HG02943 (cell line): ENCODE measurements around the gene LRRC8D.

Experiments
- ATAC-seq: cut with Tn5 transposase; IDR thresholded peaks from one replicate; pipeline ENCODE4 v1.9.1; 2021; ENCODE audit warnings: mild to moderate bottlenecking, low read depth, moderate library complexity; ENCODE audit not compliant: unreplicated experiment

LRRC8D gene

DNA sequence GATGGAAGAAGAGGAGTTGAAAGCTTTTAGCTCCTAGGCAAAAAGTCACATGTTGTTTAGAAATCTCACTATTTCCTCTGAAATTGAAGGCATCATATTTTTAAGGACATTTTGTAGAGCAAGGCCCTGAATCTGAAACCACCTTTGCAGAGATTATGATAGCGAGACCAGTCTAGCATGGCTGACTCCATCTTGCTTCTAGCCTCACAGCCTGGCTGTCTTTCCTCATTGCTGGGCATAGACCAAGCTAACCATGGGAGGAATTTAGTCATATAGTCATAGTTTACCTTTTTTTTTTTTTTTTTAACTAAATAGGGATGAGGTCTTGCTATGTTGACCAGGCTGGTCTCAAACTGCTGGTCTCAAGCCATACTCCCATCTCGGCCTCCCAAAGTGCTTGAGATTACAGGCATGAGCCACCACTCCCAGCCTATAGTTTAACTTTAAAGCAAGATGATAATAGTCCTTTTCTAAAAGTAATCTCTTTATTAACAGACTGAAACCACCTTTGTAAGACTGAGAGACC is 131.8 kb downstream of the LRRC8D start:
- peak; percentile 9 for ATAC-seq

GRCh38 chr1:89953131-89953626 is 132.3 kb downstream of the LRRC8D start:
- ATAC-seq: peak; percentile 52

GRCh38 chr1:89953929-89954328 is 133.1 kb downstream of the LRRC8D start:
- ATAC-seq: no peak

GRCh38 chr1:89954401-89954800 is 133.6 kb downstream of the LRRC8D start:
- ATAC-seq: no peak

DNA sequence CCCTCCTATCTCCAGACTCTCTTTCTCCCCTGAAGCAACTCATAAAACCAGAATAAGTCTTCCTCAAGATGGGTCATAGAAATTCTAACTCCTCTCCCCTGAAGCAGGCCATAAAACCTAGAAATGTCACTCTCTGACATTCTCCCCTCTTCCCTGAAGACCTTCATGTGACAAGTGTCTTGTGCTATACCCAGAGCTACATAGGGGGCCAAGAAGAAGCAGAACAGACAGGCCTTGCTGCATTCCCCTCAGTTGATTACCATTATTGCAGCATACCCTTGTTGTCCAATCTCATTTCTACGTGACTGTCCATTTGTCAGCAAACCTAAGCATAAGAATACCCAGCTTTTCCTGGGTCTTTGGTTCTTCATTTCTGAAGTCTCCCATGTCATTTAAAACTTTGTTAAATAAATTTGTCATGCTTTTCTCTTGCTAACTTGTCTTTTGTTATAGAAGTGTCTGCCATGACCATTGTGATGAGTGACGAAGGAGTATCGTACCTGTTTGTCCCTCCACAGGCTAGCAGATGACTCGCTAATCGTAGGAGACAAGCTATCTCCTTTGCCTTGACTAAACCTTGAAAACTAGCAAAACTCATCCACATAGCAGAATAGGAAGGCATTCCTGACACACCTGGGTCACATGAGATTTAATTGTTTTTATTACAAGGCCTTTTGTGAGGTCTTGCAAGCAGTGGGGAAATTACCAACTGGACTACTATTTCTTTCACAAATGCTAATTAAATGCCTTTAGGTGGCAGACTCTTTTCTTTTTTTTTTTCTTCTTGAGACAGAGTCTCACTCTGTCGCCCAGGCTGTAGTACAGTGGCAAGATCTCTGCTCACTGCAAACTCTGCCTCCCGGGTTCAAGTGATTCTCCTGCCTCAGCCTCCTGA is 134.7 kb downstream of the LRRC8D start:
- ATAC-seq: no peak

DNA sequence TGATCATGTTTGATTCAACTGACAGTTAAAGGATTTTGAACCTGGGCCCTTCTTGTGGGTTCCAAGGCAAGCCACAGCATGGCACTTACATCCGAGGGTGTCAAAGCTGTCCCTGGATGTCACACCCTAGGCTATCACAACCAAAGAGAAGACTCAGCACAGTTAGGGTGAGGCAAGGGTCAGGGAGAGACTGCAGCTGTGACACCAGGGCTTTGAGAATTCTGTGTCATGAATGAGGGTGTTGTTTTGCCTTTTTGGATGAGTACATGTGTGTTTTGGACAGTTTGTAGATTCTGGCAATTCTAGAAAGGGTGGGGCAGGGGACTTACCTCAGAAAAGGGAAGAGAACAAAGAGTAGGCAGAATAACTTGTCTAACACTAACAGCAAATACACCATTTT is 136.3 kb downstream of the LRRC8D start:
- ATAC-seq: no peak

DNA sequence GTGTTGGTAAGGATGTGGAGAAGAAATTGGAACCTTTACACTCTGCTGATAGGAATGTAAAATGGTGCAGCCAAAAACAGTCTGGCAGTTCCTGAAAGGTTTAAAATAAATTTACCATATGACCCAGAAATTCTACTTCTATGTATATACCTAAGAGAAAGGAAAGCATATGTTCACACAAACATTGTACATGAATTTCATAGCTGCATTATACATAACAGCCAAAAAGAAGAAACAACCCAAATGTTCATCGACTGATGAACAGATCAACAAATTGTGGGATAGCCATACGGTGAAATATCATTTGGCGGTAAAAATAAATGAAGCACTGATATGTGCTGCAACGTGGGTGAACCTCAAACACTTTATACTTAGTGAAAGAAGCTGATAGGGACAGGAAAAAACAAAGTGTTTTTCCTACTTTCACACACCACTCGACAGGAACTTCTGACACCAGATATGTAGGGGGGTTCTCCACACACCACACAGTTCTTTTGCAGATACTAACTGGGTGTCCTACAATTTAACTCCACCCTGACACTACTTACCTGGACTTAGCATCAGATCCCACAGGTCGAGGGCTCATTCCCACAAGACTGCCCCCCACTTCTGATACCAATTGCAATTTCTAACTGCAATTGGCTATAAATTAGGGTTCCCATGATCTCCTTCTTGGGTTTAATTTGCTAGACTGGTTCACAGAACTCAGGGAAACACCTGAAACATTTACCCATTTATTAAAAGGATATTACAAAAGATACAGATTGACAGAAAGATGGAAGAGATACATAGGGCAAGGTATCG is 138.2 kb downstream of the LRRC8D start:
- ATAC-seq: no peak

- no peak for ATAC-seq
Observed at GRCh38 chr1:89959719-89960118, 138.9 kb downstream of the LRRC8D start.

GRCh38 chr1:89962024-89962741 is 141.4 kb downstream of the LRRC8D start:
- no peak for ATAC-seq

DNA sequence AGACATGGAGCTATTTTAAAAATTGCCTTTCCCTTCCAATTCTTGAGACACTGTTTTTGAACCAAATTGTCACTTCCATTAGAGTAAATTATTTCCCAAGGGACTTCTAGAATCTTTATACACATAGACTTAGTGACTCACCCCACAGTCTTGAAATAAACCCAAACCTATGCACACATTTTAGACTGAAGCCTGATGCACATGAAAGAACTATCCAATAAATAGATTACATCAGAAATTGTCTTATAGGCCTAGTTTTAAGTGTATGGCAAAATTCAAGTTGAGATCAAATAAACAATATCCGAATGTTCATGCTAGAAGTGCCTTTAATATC is 141.9 kb downstream of the LRRC8D start:
- ATAC-seq: no peak

GRCh38 chr1:89965193-89965768 is 144.4 kb downstream of the LRRC8D start:
- no peak for ATAC-seq

DNA sequence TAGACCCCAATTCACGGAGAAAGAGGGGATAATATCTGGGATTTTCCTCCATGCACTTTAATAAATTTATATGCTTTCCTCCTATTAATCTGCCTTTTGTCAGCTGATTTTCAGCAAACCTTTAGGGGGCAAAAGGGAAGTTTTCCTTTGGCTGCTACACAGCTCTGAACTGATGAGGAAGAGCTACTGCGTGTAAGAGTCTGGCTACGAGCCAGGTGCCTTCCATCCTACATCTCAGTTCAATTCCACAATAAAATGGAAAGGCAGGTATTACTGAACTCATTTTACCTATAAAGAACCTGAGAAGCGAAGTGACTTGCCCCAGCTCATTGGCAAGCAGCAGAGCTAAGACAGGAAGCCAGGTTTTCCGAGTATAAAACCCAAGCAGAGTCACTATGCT is 145.8 kb downstream of the LRRC8D start:
- no peak for ATAC-seq

- no peak for ATAC-seq
Observed at GRCh38 chr1:89971600-89971999, 150.8 kb downstream of the LRRC8D start.

DNA sequence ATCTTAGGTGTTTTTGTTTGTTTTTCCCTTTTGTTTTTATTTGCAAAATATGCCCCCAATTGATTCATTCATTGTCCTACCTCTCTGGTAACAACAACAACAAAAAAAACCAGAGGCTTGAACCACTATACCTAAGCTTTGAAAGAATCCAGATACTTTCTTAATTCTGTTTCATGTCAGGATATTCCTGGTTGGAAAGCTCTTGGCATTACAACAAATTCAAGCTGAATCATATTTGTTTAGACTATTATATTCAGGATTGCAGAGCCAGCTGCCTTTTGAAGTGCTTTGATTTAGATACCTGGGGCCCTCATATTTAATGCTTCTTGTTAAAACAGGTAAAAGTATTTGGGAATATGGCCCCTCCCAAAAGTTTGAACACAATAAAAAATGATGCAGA is 151.2 kb downstream of the LRRC8D start:
- ATAC-seq: no peak

GRCh38 chr1:89973471-89974127 is 152.8 kb downstream of the LRRC8D start:
- no peak for ATAC-seq

- ATAC-seq: no peak
Observed at GRCh38 chr1:89974256-89974655, 153.4 kb downstream of the LRRC8D start.

GRCh38 chr1:89974696-89975470 is 154.1 kb downstream of the LRRC8D start:
- no peak for ATAC-seq

DNA sequence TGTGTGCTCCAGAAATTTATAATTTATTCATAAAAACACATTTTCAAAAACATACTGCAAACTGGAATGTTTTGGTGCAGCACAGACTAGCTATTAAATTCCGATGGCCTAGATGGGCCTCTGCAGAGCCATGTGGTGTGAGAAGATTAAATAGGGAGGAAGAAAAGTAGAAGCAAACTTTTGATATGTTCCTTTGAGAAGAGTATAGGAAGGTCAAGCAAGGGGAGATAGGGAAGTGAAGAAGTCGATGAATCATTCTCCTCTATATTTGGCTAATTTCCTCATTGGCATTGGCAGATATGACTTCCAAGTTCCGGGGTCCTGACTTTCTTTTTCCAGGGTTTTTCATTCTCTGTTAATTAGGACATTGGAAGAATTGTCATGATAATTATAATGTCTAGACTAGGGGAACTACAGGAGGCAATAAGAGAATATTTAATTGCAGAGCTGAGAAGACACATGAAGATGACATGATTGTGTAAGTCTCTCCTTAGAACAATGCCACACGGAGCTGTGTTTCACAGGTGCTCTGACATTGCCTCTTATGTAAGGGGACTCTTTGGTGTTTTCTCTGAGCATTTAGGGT is 154.8 kb downstream of the LRRC8D start:
- no peak for ATAC-seq

- no peak for ATAC-seq
Observed at GRCh38 chr1:89978755-89979154, 157.9 kb downstream of the LRRC8D start.
